Activated naive CD4-positive, alpha-beta T cell treated with anti-CD3 and anti-CD28 coated beads, Interleukin-2, amount 50 U/mL, for 16 hours (primary cell): ENCODE measurements around the gene VANGL2.

Experiments
- DNase-seq: peaks from one replicate; pipeline ENCODE4 v3.0.0-alpha.2; 2020

VANGL2 gene

GRCh38 chr1:160429125-160429561, 28.8 kb downstream of the VANGL2 start:
- no peak for DNase-seq

- DNase-seq: no peak
These were observed 29.6 kb downstream of the VANGL2 start for GRCh38 chr1:160429702-160430535.

- no peak for DNase-seq
These were observed 30.6 kb downstream of the VANGL2 start for GRCh38 chr1:160431006-160431405.

- no peak for DNase-seq
These were observed 31.2 kb downstream of the VANGL2 start for GRCh38 chr1:160431571-160431970.

- no peak for DNase-seq
These were observed 32.0 kb downstream of the VANGL2 start for GRCh38 chr1:160432371-160432786.

GRCh38 chr1:160436966-160437365, 36.6 kb downstream of the VANGL2 start:
- DNase-seq: no peak

- DNase-seq: no peak
These were observed 37.3 kb downstream of the VANGL2 start for GRCh38 chr1:160437432-160438316.

GRCh38 chr1:160438317-160438918, 38.1 kb downstream of the VANGL2 start:
- DNase-seq: no peak

GRCh38 chr1:160438935-160439334, 38.6 kb downstream of the VANGL2 start:
- DNase-seq: no peak

GRCh38 chr1:160439718-160440117, 39.4 kb downstream of the VANGL2 start:
- no peak for DNase-seq

- no peak for DNase-seq
These were observed 46.7 kb downstream of the VANGL2 start for GRCh38 chr1:160446945-160447600.

- DNase-seq: no peak
These were observed 49.1 kb downstream of the VANGL2 start for GRCh38 chr1:160449494-160449893.

GRCh38 chr1:160451119-160451858, 50.9 kb downstream of the VANGL2 start:
- no peak for DNase-seq

GRCh38 chr1:160451859-160452232, 51.5 kb downstream of the VANGL2 start:
- no peak for DNase-seq

- DNase-seq: no peak
These were observed 53.1 kb downstream of the VANGL2 start for GRCh38 chr1:160453443-160453842.

- no peak for DNase-seq
These were observed 54.2 kb downstream of the VANGL2 start for GRCh38 chr1:160454371-160455152.

- DNase-seq: no peak
These were observed 54.8 kb downstream of the VANGL2 start for GRCh38 chr1:160455153-160455517.

- no peak for DNase-seq
These were observed 58.7 kb downstream of the VANGL2 start for GRCh38 chr1:160459056-160459455.

GRCh38 chr1:160459687-160460086, 59.3 kb downstream of the VANGL2 start:
- no peak for DNase-seq

GRCh38 chr1:160460214-160460642, 59.9 kb downstream of the VANGL2 start:
- DNase-seq: peak; percentile 21

GRCh38 chr1:160460683-160461287, 60.4 kb downstream of the VANGL2 start:
- DNase-seq: peak; percentile 44
